ENCODE measurements around the gene WDR46. TPM values are rescaled to one million over a fixed set of nuclear protein-coding genes. Genes with fewer than 3 reads are reported as not detected.

Gene WDR46
- total RNA-seq, 4 donors from 2014 or later: 25.0 to 87.2 (median 55.8) TPM

GRCh38 chr6:33294086-33294823 lies 5.2 kb upstream of the WDR46 start:
- in situ Hi-C loops (cut with MboI; ENCODE audit: low pct_ligation_motif_present in 1 of 4, low pct_unique_long_range_greater_than_20kb in 1 of 4, low sequenced_read_pairs in 3 of 4) (no loop called here), intact Hi-C loops (cut with DNase I; ENCODE audit: low total_unique reads) (no loop called here)
- H3K9me3 ChIP-seq: no peaks in the 10 kb centered on the region
- H3K36me3 ChIP-seq: peaks cover 0 to 8% (median 0%) of the 10 kb centered on the region in 4 donors
- no peak overlapping the region for H3K4me3 ChIP-seq
- no peaks in the 10 kb centered on the region for H3K27me3 ChIP-seq
- no peak for DNase-seq
- no peak overlapping the region for H3K27ac ChIP-seq
- WGBS, 2 donors (ENCODE audit: low coverage in 1 of 2): 59 to 60% methylated on average over 6 to 10 of the region's 10 CpGs
- peaks cover 6 to 27% (median 23%) of the 10 kb centered on the region in 4 donors for H3K4me1 ChIP-seq
- no peak for TF ChIP-seq POLR2A (IDR thresholded peaks at IDR 0.05)
- TF ChIP-seq POLR2AphosphoS5 (IDR thresholded peaks at IDR 0.05): no peak
- no peak for TF ChIP-seq CTCF (IDR thresholded peaks at IDR 0.05)
- TF ChIP-seq EP300 (IDR thresholded peaks at IDR 0.05; ENCODE audit: low read depth): no peak

- peaks cover 9 to 31% (median 27%) of the 10 kb centered on the region in 4 donors for H3K4me1 ChIP-seq
- no peak overlapping the region for H3K27ac ChIP-seq
- H3K36me3 ChIP-seq: peaks cover 0 to 8% (median 0%) of the 10 kb centered on the region in 4 donors
- TF ChIP-seq POLR2A (IDR thresholded peaks at IDR 0.05): no peak
- no peak for TF ChIP-seq CTCF (IDR thresholded peaks at IDR 0.05)
- TF ChIP-seq EP300 (IDR thresholded peaks at IDR 0.05; ENCODE audit: low read depth): no peak
- no peak for TF ChIP-seq POLR2AphosphoS5 (IDR thresholded peaks at IDR 0.05)
- in situ Hi-C loops (cut with MboI; ENCODE audit: low pct_ligation_motif_present in 1 of 4, low pct_unique_long_range_greater_than_20kb in 1 of 4, low sequenced_read_pairs in 3 of 4) (no loop called here), intact Hi-C loops (cut with DNase I; ENCODE audit: low total_unique reads) (no loop called here)
- H3K27me3 ChIP-seq: no peaks in the 10 kb centered on the region
- DNase-seq: no peak
- no peak overlapping the region for H3K4me3 ChIP-seq
- 90% methylated on average over 16 of the region's 16 CpGs; no CpG with 5 or more reads in 1 of the 2 donors for WGBS, 2 donors (ENCODE audit: low coverage in 1 of 2)
- H3K9me3 ChIP-seq: no peaks in the 10 kb centered on the region
These were observed 4.1 kb upstream of the WDR46 start for GRCh38 chr6:33292996-33293682.

GRCh38 chr6:33290459-33290858 lies 1.4 kb upstream of the WDR46 start:
- Histone ChIP-seq H3K27me3 (no peaks in the 10 kb centered on the region), H3K4me1 (peaks cover 6 to 21% (median 20%) of the 10 kb centered on the region in 4 donors), H3K4me3 (peak overlapping the region in 2 of 4 donors; percentile 69 to 72), H3K9me3 (no peaks in the 10 kb centered on the region), H3K36me3 (peaks cover 0 to 8% (median 0%) of the 10 kb centered on the region in 4 donors), H3K27ac (no peak overlapping the region)
- intact Hi-C loops (cut with DNase I; ENCODE audit: low total_unique reads): no loop called here
- TF ChIP-seq POLR2A (IDR thresholded peaks at IDR 0.05): no peak
- no peak for TF ChIP-seq EP300 (IDR thresholded peaks at IDR 0.05; ENCODE audit: low read depth)
- TF ChIP-seq CTCF (IDR thresholded peaks at IDR 0.05): no peak
- in situ Hi-C loops (cut with MboI; ENCODE audit: low pct_ligation_motif_present in 1 of 4, low pct_unique_long_range_greater_than_20kb in 1 of 4, low sequenced_read_pairs in 3 of 4): no loop called here
- no peak for DNase-seq
- WGBS, 2 donors (ENCODE audit: low coverage in 1 of 2): 78 to 90% methylated on average over 5 to 7 of the region's 7 CpGs

GRCh38 chr6:33289784-33290315 lies 811 bp upstream of the WDR46 start:
- intact Hi-C loops (cut with DNase I; ENCODE audit: low total_unique reads): no loop called here
- H3K27ac ChIP-seq: peak overlapping the region; percentile 80 to 89 (median 86)
- peak overlapping the region; percentile 69 to 93 (median 79) for H3K4me3 ChIP-seq
- H3K4me1 ChIP-seq: peaks cover 6 to 21% (median 20%) of the 10 kb centered on the region in 4 donors
- 0 to 4% methylated on average over 4 to 13 of the region's 14 CpGs for WGBS, 2 donors (ENCODE audit: low coverage in 1 of 2)
- no peaks in the 10 kb centered on the region for H3K9me3 ChIP-seq
- TF ChIP-seq EP300 (IDR thresholded peaks at IDR 0.05; ENCODE audit: low read depth) (no peak), POLR2A (IDR thresholded peaks at IDR 0.05) (no peak), CTCF (IDR thresholded peaks at IDR 0.05) (no peak), POLR2AphosphoS5 (IDR thresholded peaks at IDR 0.05) (no peak)
- in situ Hi-C loops (cut with MboI; ENCODE audit: low pct_ligation_motif_present in 1 of 4, low pct_unique_long_range_greater_than_20kb in 1 of 4, low sequenced_read_pairs in 3 of 4): no loop called here
- no peaks in the 10 kb centered on the region for H3K27me3 ChIP-seq
- no peak for DNase-seq
- H3K36me3 ChIP-seq: peaks cover 0 to 8% (median 0%) of the 10 kb centered on the region in 4 donors
